ACC112 (cell line): ENCODE results near the gene TKT.

ENCODE experiments used
- H2AFZ ChIP-seq: fragments of 200-600 bp; sonication (generic); one replicate; pipeline ENCODE4 v1.6.0; 2017; ENCODE audit warnings: antibody characterized with exemption, low read length; ENCODE audit not compliant: unreplicated experiment
- H3K27ac ChIP-seq: fragments of 200-600 bp; sonication (generic); 2 replicates; pipeline ENCODE4 v1.5.1; 2014; ENCODE audit warnings: low read depth, mild to moderate bottlenecking, antibody characterized with exemption, low read length, moderate library complexity
- H3K27me3 ChIP-seq: fragments of 200-600 bp; sonication (generic); 2 replicates; pipeline ENCODE4 v1.6.1; 2014; ENCODE audit warnings: mild to moderate bottlenecking, antibody characterized with exemption, low read length, moderate library complexity, mixed read lengths; ENCODE audit not compliant: insufficient read depth
- H3K36me3 ChIP-seq: fragments of 200-600 bp; sonication (generic); 2 replicates; pipeline ENCODE4 v1.6.1; 2016; ENCODE audit warnings: mild to moderate bottlenecking, antibody characterized with exemption, low read length, moderate library complexity, mixed read lengths; ENCODE audit not compliant: insufficient read depth
- H3K4me1 ChIP-seq: fragments of 200-600 bp; sonication (generic); one replicate; pipeline ENCODE4 v1.6.1; 2016; ENCODE audit warnings: low read length, mixed read lengths; ENCODE audit not compliant: insufficient read depth, unreplicated experiment, control insufficient read depth
- H3K4me3 ChIP-seq: fragments of 200-600 bp; sonication (generic); 2 replicates; pipeline ENCODE4 v1.5.1; 2014; ENCODE audit warnings: mild to moderate bottlenecking, low read depth, low read length
- H3K79me2 ChIP-seq: fragments of 200-600 bp; sonication (generic); one replicate; pipeline ENCODE4 v1.6.0; 2016; ENCODE audit warnings: low read length; ENCODE audit not compliant: control insufficient read depth, unreplicated experiment, insufficient read depth

TKT gene

GRCh38 chr3:53224026-53224425 lies 31.8 kb downstream of the TKT start:
- Histone ChIP-seq H3K36me3 (peaks cover 21% of the 10 kb centered on the region; the same call in 1 of the 2 replicates), H3K27ac (no peak overlapping the region)

GRCh38 chr3:53223541-53223966 lies 32.3 kb downstream of the TKT start:
- Histone ChIP-seq H3K27me3 (no peaks in the 10 kb centered on the region), H3K79me2 (no peaks in the 10 kb centered on the region), H3K36me3 (peaks cover 18% of the 10 kb centered on the region; the same call in 1 of the 2 replicates), H3K4me3 (no peak overlapping the region), H2AFZ (no peak overlapping the region), H3K27ac (no peak overlapping the region), H3K4me1 (no peaks in the 10 kb centered on the region)

More at GRCh38 chr3:53224026-53224425, 31.8 kb downstream of the TKT start:
- H3K79me2 ChIP-seq = no peaks in the 10 kb centered on the region
- no peak overlapping the region for H3K4me3 ChIP-seq
- no peak overlapping the region for H2AFZ ChIP-seq
- no peaks in the 10 kb centered on the region for H3K27me3 ChIP-seq
- no peaks in the 10 kb centered on the region for H3K4me1 ChIP-seq

GRCh38 chr3:53223025-53223424 lies 32.8 kb downstream of the TKT start:
- H3K36me3 ChIP-seq = peaks cover 13% of the 10 kb centered on the region; the same call in 1 of the 2 replicates
- H3K79me2 ChIP-seq = no peaks in the 10 kb centered on the region
- no peak overlapping the region for H2AFZ ChIP-seq
- no peaks in the 10 kb centered on the region for H3K27me3 ChIP-seq
- H3K27ac ChIP-seq = no peak overlapping the region
- no peak overlapping the region for H3K4me3 ChIP-seq
- H3K4me1 ChIP-seq = no peaks in the 10 kb centered on the region

GRCh38 chr3:53222183-53222901 lies 33.5 kb downstream of the TKT start:
- Histone ChIP-seq H3K36me3 (0 out of 2 replicates have a peak, but pooled peaks cover 8% of the 10 kb centered on the region), H3K79me2 (no peaks in the 10 kb centered on the region), H3K4me1 (no peaks in the 10 kb centered on the region), H2AFZ (no peak overlapping the region), H3K27ac (no peak overlapping the region), H3K4me3 (no peak overlapping the region), H3K27me3 (no peaks in the 10 kb centered on the region)

- no peak overlapping the region for H3K4me3 ChIP-seq
- no peak overlapping the region for H2AFZ ChIP-seq
- 0 out of 2 replicates have a peak, but pooled peaks cover 8% of the 10 kb centered on the region for H3K36me3 ChIP-seq
- H3K4me1 ChIP-seq = no peaks in the 10 kb centered on the region
- H3K79me2 ChIP-seq = no peaks in the 10 kb centered on the region
- no peaks in the 10 kb centered on the region for H3K27me3 ChIP-seq
- H3K27ac ChIP-seq = no peak overlapping the region
These were observed 34.0 kb downstream of the TKT start for GRCh38 chr3:53221827-53222182.

GRCh38 chr3:53221345-53221744 lies 34.5 kb downstream of the TKT start:
- Histone ChIP-seq H3K27ac (no peak overlapping the region), H3K27me3 (no peaks in the 10 kb centered on the region), H3K36me3 (0 out of 2 replicates have a peak, but pooled peaks cover 8% of the 10 kb centered on the region)

GRCh38 chr3:53219895-53220483 lies 35.8 kb downstream of the TKT start:
- H3K36me3 ChIP-seq = 0 out of 2 replicates have a peak, but pooled peaks cover 4% of the 10 kb centered on the region
- H3K27ac ChIP-seq = no peak overlapping the region

More at GRCh38 chr3:53221345-53221744, 34.5 kb downstream of the TKT start:
- H3K79me2 ChIP-seq = no peaks in the 10 kb centered on the region
- H3K4me3 ChIP-seq = no peak overlapping the region
- no peaks in the 10 kb centered on the region for H3K4me1 ChIP-seq
- H2AFZ ChIP-seq = no peak overlapping the region

GRCh38 chr3:53218131-53218530 lies 37.7 kb downstream of the TKT start:
- H2AFZ ChIP-seq = no peak overlapping the region
- H3K4me3 ChIP-seq = no peak overlapping the region
- H3K79me2 ChIP-seq = no peaks in the 10 kb centered on the region
- H3K4me1 ChIP-seq = no peaks in the 10 kb centered on the region
- H3K36me3 ChIP-seq = no peaks in the 10 kb centered on the region
- no peak overlapping the region for H3K27ac ChIP-seq
- no peaks in the 10 kb centered on the region for H3K27me3 ChIP-seq

More at GRCh38 chr3:53219895-53220483, 35.8 kb downstream of the TKT start:
- Histone ChIP-seq H3K27me3 (no peaks in the 10 kb centered on the region), H3K79me2 (no peaks in the 10 kb centered on the region), H3K4me3 (no peak overlapping the region), H3K4me1 (no peaks in the 10 kb centered on the region), H2AFZ (no peak overlapping the region)

GRCh38 chr3:53217175-53217574 lies 38.6 kb downstream of the TKT start:
- H3K4me1 ChIP-seq = no peaks in the 10 kb centered on the region
- H3K79me2 ChIP-seq = no peaks in the 10 kb centered on the region
- H2AFZ ChIP-seq = no peak overlapping the region
- H3K36me3 ChIP-seq = no peaks in the 10 kb centered on the region
- H3K4me3 ChIP-seq = no peak overlapping the region
- no peak overlapping the region for H3K27ac ChIP-seq
- no peaks in the 10 kb centered on the region for H3K27me3 ChIP-seq

GRCh38 chr3:53216723-53217122 lies 39.1 kb downstream of the TKT start:
- H3K27me3 ChIP-seq = no peaks in the 10 kb centered on the region
- H3K27ac ChIP-seq = no peak overlapping the region
- H2AFZ ChIP-seq = no peak overlapping the region
- no peaks in the 10 kb centered on the region for H3K4me1 ChIP-seq
- H3K36me3 ChIP-seq = no peaks in the 10 kb centered on the region
- no peaks in the 10 kb centered on the region for H3K79me2 ChIP-seq
- no peak overlapping the region for H3K4me3 ChIP-seq

GRCh38 chr3:53215816-53216215 lies 40.0 kb downstream of the TKT start:
- no peaks in the 10 kb centered on the region for H3K79me2 ChIP-seq
- no peaks in the 10 kb centered on the region for H3K4me1 ChIP-seq
- no peaks in the 10 kb centered on the region for H3K27me3 ChIP-seq
- no peak overlapping the region for H3K27ac ChIP-seq
- no peaks in the 10 kb centered on the region for H3K36me3 ChIP-seq
- H2AFZ ChIP-seq = no peak overlapping the region
- H3K4me3 ChIP-seq = no peak overlapping the region
